Measurements from ENCODE around the gene PPT1.

Gene PPT1

DNA sequence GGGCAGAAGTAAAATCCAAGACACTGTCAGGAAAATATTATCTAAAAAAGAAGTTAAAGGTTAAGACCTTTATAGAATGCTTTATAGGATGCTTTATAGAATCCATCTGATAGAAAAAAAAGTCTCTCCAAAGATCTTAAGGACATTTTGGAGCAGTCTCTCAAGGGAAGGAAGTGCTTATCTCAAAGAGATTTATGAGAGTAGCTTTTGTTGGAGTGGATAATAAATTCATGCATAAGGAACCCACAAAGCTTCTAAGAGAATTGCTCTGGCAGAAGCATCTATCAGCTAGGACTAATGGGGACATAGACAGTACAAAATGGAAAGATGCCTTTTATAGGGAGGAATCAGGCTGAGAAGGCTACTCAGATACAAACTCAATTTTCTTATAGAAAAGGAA, 69.4 kb downstream of the PPT1 start:
- TF ChIP-seq TAF1 (IDR thresholded peaks at IDR 0.05; ENCODE audit: borderline replicate concordance, insufficient read depth, low read length) (no peak), POLR2AphosphoS5 (IDR thresholded peaks at IDR 0.05; ENCODE audit: low read depth, low read length) (no peak), FOXP2 (optimal IDR thresholded peaks at IDR 0.05; ENCODE audit: borderline replicate concordance, extremely low read depth, extremely low read length, insufficient read depth) (no peak), SIN3A (IDR thresholded peaks at IDR 0.05; ENCODE audit: borderline replicate concordance, insufficient read depth, low read length) (no peak)
- TF ChIP-seq, protein P1, sequence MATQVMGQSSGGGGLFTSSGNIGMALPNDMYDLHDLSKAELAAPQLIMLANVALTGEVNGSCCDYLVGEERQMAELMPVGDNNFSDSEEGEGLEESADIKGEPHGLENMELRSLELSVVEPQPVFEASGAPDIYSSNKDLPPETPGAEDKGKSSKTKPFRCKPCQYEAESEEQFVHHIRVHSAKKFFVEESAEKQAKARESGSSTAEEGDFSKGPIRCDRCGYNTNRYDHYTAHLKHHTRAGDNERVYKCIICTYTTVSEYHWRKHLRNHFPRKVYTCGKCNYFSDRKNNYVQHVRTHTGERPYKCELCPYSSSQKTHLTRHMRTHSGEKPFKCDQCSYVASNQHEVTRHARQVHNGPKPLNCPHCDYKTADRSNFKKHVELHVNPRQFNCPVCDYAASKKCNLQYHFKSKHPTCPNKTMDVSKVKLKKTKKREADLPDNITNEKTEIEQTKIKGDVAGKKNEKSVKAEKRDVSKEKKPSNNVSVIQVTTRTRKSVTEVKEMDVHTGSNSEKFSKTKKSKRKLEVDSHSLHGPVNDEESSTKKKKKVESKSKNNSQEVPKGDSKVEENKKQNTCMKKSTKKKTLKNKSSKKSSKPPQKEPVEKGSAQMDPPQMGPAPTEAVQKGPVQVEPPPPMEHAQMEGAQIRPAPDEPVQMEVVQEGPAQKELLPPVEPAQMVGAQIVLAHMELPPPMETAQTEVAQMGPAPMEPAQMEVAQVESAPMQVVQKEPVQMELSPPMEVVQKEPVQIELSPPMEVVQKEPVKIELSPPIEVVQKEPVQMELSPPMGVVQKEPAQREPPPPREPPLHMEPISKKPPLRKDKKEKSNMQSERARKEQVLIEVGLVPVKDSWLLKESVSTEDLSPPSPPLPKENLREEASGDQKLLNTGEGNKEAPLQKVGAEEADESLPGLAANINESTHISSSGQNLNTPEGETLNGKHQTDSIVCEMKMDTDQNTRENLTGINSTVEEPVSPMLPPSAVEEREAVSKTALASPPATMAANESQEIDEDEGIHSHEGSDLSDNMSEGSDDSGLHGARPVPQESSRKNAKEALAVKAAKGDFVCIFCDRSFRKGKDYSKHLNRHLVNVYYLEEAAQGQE (IDR thresholded peaks at IDR 0.05; ENCODE audit: insufficient read depth in 1 of 2, low read depth in 2 of 2, low read length in 2 of 2), result no peak

DNA sequence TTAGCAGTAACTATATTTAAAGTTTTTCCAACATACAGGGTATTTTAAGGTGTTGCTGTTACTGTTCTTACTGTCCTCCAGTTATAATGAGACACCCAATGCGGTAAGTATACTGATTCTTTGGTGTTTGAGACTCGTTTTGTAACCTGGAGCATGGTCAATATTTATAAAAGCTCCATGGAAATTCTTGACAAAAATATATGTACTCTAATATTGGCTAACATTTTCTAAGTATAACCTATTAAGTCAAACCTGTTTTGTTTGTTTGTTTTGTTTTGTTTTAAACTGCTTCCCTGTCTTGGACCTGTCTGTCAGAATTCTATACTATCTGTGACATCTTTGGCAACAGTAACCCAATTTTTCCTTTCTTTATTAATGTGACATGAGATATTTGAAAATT, 72.4 kb downstream of the PPT1 start:
- TF ChIP-seq POLR2AphosphoS5 (IDR thresholded peaks at IDR 0.05; ENCODE audit: low read depth, low read length) (no peak), SIN3A (IDR thresholded peaks at IDR 0.05; ENCODE audit: borderline replicate concordance, insufficient read depth, low read length) (no peak), FOXP2 (optimal IDR thresholded peaks at IDR 0.05; ENCODE audit: borderline replicate concordance, extremely low read depth, extremely low read length, insufficient read depth) (no peak), TAF1 (IDR thresholded peaks at IDR 0.05; ENCODE audit: borderline replicate concordance, insufficient read depth, low read length) (no peak)
- TF ChIP-seq, protein P1 (IDR thresholded peaks at IDR 0.05; ENCODE audit: insufficient read depth in 1 of 2, low read depth in 2 of 2, low read length in 2 of 2), result no peak

DNA sequence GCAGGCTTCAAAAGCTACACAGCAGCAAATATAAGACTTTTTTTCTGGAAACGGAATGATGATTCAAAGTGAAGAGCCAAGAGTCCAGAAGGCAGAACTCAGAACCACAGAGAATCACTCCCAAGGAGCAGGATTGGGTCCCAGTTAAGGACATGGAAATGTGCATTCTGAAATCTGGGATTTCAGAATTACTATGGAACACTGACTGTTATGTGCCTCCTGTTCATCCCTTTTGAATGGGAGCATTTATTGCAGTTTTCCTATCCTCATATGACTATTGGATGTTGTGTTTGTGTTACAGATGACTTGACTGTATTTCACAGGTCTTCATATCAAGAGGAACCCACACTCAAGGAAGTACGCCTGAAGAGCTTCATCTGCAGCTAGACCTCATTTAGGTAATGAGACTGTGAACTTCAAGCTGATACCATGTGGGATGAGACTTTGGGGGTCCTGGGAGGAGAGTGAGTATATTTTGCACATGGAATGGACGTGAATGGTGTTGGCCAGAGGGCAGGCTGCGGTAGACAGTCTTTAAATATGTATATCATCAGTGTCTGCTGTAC, 73.6 kb downstream of the PPT1 start:
- TF ChIP-seq POLR2AphosphoS5 (IDR thresholded peaks at IDR 0.05; ENCODE audit: low read depth, low read length), result no peak
- no peak for TF ChIP-seq FOXP2 (optimal IDR thresholded peaks at IDR 0.05; ENCODE audit: borderline replicate concordance, extremely low read depth, extremely low read length, insufficient read depth)
- TF ChIP-seq, protein P1 (IDR thresholded peaks at IDR 0.05; ENCODE audit: insufficient read depth in 1 of 2, low read depth in 2 of 2, low read length in 2 of 2), result no peak
- no peak for TF ChIP-seq SIN3A (IDR thresholded peaks at IDR 0.05; ENCODE audit: borderline replicate concordance, insufficient read depth, low read length)
- no peak for TF ChIP-seq TAF1 (IDR thresholded peaks at IDR 0.05; ENCODE audit: borderline replicate concordance, insufficient read depth, low read length)

Measured in PFSK-1 (cell line).